AG09319 (cell line): ENCODE data around the gene ENDOV.

Experiments
- DNase-seq: peaks from one replicate; pipeline ENCODE4 v3.0.0-alpha.2; 2010; ENCODE audit warnings: low read depth; ENCODE audit errors: extremely low read depth
- TF ChIP-seq, protein P1 (sequence below): IDR thresholded peaks from 2 replicates; pipeline ENCODE4 v1.5.1; 2011; ENCODE audit warnings: low read depth, mild to moderate bottlenecking, inconsistent platforms, low read length, moderate library complexity

ENDOV gene

DNA sequence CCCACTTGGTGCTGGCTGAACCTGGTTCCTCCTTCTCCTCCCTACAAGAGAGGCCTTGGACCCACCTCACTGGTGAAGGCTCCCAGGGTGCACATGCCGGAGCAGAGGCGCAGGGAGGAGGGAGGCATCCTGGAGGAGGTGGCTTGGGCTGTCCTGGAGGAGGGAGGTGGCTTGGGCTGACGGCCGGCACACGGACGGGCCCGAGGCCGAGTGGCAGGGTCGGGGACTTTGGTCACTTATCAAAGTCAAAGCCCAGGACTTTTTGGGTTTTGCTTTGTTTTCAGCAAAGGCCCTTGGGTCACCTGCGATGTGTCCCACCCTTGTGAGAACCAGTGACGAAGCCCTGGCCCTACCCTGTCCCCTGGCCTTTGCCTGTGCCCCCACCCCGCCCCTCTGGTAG lies 28.5 kb downstream of the ENDOV start:
- TF ChIP-seq, protein P1, sequence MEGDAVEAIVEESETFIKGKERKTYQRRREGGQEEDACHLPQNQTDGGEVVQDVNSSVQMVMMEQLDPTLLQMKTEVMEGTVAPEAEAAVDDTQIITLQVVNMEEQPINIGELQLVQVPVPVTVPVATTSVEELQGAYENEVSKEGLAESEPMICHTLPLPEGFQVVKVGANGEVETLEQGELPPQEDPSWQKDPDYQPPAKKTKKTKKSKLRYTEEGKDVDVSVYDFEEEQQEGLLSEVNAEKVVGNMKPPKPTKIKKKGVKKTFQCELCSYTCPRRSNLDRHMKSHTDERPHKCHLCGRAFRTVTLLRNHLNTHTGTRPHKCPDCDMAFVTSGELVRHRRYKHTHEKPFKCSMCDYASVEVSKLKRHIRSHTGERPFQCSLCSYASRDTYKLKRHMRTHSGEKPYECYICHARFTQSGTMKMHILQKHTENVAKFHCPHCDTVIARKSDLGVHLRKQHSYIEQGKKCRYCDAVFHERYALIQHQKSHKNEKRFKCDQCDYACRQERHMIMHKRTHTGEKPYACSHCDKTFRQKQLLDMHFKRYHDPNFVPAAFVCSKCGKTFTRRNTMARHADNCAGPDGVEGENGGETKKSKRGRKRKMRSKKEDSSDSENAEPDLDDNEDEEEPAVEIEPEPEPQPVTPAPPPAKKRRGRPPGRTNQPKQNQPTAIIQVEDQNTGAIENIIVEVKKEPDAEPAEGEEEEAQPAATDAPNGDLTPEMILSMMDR, result no peak
- DNase-seq, result no peak

DNA sequence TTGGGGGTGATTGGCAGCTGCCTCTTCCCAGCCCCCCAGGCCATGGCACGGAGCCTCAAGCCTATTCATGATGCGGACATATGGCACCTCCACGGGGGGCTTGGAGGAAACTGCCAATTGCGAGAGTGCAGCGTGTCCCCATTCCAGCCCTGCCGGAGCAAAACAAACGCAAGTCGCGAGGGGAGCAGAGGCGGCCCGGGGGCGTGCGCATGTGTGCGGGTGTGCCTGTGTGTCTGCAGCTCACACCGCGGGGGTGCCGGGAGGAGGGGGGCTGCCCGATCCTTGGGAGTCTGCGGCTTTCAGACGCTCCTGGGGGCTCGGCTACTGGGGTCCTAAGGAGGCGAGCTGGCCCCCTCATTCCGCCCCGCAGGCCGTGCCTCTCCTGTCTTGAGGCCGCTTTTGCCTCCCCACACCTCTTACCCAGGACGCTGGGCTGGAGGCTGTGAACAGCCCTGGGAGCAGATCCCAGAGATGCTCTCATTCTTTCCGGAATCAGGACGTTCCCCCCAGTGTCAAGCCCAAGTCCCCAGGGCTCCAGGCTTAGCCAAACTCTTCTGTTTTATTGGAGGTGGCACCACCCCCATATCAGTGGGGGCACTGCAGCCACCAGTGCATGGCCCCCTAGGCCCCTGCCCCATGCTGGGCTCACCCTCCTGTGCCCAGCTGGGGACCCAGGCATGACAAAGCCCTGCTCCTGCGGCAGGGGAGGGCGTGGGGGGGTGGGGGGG lies 29.1 kb downstream of the ENDOV start:
- TF ChIP-seq, protein P1, result no peak
- DNase-seq, result no peak

DNA sequence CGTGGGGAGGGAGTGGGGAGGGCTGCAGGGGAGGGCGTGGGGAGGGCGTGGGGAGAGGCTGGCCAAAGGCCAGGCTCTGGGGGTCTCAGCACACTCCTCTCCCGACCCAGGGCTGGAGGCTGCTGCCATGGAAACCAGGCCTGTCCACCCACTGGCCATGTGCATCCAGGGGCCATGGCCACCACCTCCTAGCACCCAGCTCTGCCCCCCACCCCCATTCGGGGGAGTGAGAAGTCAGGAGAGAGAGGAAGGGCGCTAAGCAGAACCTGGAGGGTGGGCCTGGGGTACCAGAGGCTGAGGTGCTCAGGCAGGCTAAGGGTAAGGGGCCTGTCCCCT lies 29.6 kb downstream of the ENDOV start:
- TF ChIP-seq, protein P1, result no peak
- no peak for DNase-seq

DNA sequence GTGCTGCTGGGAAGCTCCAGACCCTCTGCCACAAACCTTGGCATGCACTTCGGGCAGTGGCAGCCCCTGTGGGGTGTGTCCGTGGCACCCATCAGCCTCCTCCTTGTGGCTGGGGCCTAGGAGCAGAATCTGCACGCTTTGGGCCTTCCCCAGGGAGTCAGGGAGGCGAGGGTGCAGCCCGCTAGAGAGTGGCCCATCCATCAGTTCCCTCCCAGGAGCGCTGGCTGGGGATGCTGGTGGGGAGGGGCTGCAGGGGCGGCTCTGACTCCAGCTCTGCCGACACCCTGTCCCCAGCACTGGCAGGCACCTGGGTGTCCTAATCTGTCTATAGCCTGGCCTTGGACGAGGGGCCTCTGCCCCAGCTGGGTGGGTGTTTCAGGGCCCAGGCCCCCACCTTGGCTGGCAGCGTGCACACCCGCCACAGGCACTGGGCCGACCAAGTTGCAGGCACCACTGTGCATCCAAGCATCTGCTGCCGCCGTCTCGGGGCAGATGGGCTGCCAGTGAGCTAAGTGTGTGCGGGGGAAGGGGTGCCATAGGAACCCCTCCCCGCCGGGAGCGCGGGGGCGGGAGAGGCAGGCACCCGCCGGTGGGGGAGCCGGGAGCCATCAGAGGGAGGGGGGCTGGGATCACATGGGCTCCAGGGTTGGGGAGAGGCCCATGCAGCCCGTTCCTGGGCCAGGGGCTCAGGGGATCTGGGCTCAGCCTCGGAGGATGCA lies 30.2 kb downstream of the ENDOV start:
- no peak for DNase-seq
- TF ChIP-seq, protein P1, result no peak

DNA sequence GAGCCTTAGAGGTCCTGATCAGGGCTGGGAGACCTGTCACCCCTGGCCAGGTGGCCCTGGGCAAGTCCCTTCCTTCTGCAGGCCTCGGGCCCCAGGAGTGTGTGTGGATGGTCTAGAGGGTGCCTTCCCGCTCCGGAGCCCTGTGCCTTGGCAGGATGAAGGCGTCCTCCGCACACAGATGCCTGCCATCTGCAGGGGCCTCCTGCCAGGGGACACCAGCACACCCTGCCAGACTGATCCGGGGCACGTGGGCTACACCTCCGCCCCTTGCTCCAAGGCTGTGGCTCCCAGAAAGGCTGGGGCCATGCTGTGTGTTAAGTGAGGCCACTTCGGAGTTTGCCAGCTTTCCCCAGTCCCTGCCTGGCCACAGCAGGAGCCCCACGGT lies 30.8 kb downstream of the ENDOV start:
- no peak for DNase-seq
- TF ChIP-seq, protein P1, result no peak

DNA sequence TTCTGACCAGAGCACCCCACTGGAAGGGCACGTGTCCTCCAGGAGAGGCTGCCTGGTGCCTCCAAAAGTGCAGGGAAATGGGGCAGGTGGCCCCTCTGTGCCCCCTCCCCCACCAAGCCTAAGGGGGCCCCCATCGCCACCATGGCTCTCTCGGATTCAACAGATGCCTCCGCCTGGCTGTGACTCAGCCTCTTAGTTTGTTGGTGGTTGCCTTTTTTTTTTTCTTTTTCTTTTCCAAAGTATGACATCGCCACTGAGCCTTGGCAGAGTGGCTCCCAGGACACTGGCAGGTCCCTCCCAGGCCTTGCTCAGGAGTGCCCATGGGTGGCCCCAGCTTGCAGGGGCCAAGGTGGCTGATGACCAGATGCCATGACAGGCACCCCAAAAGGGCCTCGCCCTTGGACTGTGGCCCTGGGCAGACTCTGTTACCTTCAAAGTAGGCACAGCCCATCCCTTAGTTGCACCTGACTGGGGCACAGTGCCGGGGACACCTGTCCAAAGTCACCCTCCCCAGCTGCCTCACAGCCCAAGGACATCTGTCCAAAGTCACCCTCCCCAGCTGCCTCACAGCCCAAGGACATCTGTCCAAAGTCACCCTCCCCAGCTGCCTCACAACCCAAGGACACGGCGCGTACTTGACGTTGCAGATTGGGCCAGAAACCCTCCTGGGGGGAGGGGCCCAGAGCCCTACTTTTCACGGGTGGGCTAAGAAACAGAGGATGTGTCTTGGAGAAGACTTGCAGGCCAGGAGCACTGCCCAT lies 31.9 kb downstream of the ENDOV start:
- no peak for DNase-seq
- TF ChIP-seq, protein P1, result no peak

DNA sequence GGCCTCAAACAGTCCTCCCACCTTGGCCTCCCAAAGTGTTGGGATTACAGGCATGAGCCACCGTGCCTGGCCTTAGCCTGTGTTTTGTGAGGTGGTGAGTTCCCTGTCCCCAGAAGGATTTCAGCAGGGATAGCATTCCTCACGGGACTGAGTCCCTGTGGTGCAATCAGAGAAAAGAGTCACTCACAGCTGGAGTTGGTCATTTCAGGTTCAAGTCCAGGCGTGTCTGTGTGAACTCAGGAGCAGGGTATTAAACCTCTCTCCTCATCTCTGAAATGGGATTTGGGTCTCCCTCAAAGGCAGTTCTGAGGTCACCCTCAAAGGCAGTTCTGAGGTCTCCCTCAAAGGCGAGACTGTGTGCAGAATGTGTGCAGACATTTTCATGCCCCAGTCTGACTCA lies 32.8 kb downstream of the ENDOV start:
- TF ChIP-seq, protein P1, result no peak
- DNase-seq, result no peak
